Activated naive CD4-positive, alpha-beta T cell treated with anti-CD3 and anti-CD28 coated beads, Interleukin-2, amount 10 ng/mL, durations not matched to agents 7 days and 5 days (primary cell): ENCODE data around the gene LPP.

ENCODE experiments used
- CTCF ChIA-PET: fragments of 350-600 bp; sonication (Branson Sonifier 250); formaldehyde crosslinking; loops from one replicate; lab custom pipeline; 2021; ENCODE audit warnings: antibody characterized with exemption; lab: Charles Lee
- DNase-seq: peaks from one replicate; pipeline ENCODE4 v3.0.0-alpha.2; 2020
- H3K27ac Mint-ChIP-seq: one replicate; pipeline ENCODE4 v1.8.0; 2021; ENCODE audit warnings: mild to moderate bottlenecking, moderate library complexity, mixed read lengths
- H3K27me3 Mint-ChIP-seq: one replicate; pipeline ENCODE4 v1.8.0; 2021; ENCODE audit warnings: mild to moderate bottlenecking, mixed read lengths
- H3K36me3 Mint-ChIP-seq: one replicate; pipeline ENCODE4 v1.8.0; 2021; ENCODE audit warnings: mixed read lengths
- H3K4me1 Mint-ChIP-seq: one replicate; pipeline ENCODE4 v1.8.0; 2021; ENCODE audit warnings: mixed read lengths
- H3K4me3 Mint-ChIP-seq: one replicate; pipeline ENCODE4 v1.8.0; 2021; ENCODE audit warnings: mild to moderate bottlenecking, moderate library complexity, mixed read lengths
- H3K9me3 Mint-ChIP-seq: one replicate; pipeline ENCODE4 v1.8.0; 2021; ENCODE audit warnings: mixed read lengths

The LPP gene

GRCh38 chr3:188391592-188391991 is 237.6 kb downstream of the LPP start:
- Mint-ChIP-seq H3K4me3 (no peak overlapping the region), H3K27me3 (no peaks in the 10 kb centered on the region), H3K9me3 (no peaks in the 10 kb centered on the region), H3K4me1 (peaks cover 19% of the 10 kb centered on the region), H3K27ac (no peak overlapping the region), H3K36me3 (peaks cover 11% of the 10 kb centered on the region)
- no peak for DNase-seq
- CTCF ChIA-PET: no interaction called here

- DNase-seq: no peak
- Mint-ChIP-seq H3K4me3 (no peak overlapping the region), H3K4me1 (peaks cover 24% of the 10 kb centered on the region)
These were observed 238.1 kb downstream of the LPP start for GRCh38 chr3:188392076-188392475.

DNA sequence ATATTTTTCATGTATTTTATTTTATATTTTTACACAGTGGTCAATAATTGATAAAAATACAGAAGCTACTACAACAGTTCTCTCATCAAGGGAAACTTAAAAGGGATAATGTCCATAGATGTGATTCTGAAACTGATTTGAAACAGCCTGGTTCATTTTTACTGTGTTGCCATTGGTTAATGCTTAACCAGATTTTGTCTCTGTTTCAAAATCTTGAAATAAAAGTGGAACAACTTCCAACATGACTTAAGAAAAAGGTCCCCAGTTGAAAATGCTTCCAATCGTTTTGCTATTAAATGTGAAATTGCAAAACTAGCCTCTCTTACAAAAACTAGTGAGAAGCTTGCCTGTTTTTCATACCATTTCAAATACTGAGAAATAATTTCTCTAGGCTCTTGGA is 240.7 kb downstream of the LPP start:
- H3K36me3 Mint-ChIP-seq: peaks cover 15% of the 10 kb centered on the region

More at GRCh38 chr3:188392076-188392475, 238.1 kb downstream of the LPP start:
- Mint-ChIP-seq H3K27me3 (no peaks in the 10 kb centered on the region), H3K36me3 (peaks cover 11% of the 10 kb centered on the region), H3K27ac (no peak overlapping the region), H3K9me3 (no peaks in the 10 kb centered on the region)
- CTCF ChIA-PET: no interaction called here

GRCh38 chr3:188396251-188396650 is 242.3 kb downstream of the LPP start:
- Mint-ChIP-seq H3K27me3 (no peaks in the 10 kb centered on the region), H3K9me3 (no peaks in the 10 kb centered on the region), H3K27ac (no peak overlapping the region), H3K36me3 (peaks cover 11% of the 10 kb centered on the region), H3K4me3 (no peak overlapping the region), H3K4me1 (peaks cover 45% of the 10 kb centered on the region)
- CTCF ChIA-PET: no interaction called here
- no peak for DNase-seq

More for the DNA sequence above, 240.7 kb downstream of the LPP start:
- H3K27me3 Mint-ChIP-seq: no peaks in the 10 kb centered on the region
- H3K4me3 Mint-ChIP-seq: no peak overlapping the region
- CTCF ChIA-PET: interaction anchor here (0.6 to 1.3 kb wide), 2 partner anchors 8 to 1798 kb away, joined by 3 to 4 read pairs; no protein-coding TSS in a partner anchor
- peaks cover 39% of the 10 kb centered on the region for H3K4me1 Mint-ChIP-seq
- no peaks in the 10 kb centered on the region for H3K9me3 Mint-ChIP-seq
- no peak overlapping the region for H3K27ac Mint-ChIP-seq
- DNase-seq: no peak

DNA sequence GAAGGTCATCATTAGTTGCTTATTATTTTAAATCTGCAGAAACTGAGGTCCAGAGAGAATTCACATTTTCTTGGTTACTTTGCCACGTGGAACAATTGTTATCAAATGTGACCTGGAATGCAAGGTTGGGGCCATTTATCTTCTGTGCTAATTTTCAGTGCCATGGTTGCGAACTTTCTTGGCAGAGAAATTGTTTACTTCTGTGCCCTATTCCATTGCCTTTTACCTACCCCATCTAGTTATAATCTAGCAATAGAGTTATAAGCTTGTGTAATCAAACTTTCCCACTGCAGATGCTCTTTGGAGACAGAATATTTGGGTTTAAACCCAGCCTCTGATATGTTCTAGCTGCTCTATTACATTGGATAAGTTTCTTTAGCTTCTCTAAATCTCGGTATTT is 242.9 kb downstream of the LPP start:
- H3K4me1 Mint-ChIP-seq: peaks cover 49% of the 10 kb centered on the region
- no peak for DNase-seq
- H3K9me3 Mint-ChIP-seq: no peaks in the 10 kb centered on the region
- CTCF ChIA-PET: interaction anchor here (0.7 kb wide), 1 partner anchor 253 kb away, joined by 3 read pairs; no protein-coding TSS in a partner anchor
- no peak overlapping the region for H3K4me3 Mint-ChIP-seq
- peaks cover 8% of the 10 kb centered on the region for H3K36me3 Mint-ChIP-seq
- peak overlapping the region; percentile 69 for H3K27ac Mint-ChIP-seq
- no peaks in the 10 kb centered on the region for H3K27me3 Mint-ChIP-seq

DNA sequence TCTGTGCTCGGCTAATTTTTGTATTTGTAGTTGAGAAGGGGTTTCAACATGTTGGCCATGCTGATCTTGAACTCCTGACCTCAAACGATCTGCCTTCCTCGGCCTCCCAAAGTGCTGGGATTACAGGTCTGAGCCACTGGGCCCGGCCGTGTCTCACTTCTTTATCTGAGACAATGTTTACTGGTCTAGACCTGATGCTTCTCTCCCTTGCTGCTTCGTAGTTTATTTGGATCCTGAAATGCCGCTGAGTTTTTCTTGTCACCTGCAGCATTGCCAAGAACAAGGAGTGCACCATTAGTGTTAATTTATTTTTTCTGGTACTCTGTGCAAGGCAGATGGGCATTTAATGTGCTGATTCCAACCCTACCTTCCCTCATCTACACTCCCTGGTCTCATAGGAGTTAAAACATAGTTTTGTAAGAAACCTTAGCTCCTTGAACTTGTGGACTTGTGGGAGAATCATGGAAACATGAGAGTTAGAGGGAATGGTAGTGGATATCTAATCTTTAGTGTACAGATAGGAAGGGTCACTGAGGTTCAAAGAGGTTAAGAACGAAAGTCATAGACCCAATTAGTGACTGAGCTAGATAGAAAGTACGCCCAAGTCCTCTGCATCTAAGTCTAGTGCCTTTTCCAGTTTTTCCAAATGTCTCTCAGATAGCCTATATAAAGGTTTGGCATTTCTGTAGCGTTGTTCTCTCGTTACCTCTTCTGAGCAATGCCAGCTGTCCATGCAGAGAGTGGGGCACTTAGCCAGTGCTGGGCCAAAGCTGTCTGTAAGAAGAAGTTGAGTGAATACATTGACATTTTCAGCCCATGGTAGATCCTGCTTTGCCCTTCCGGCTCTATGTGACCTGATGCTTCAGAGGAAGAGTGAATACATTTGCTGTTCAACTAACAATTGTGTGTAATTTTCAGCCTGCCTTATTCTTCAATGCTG is 244.1 kb downstream of the LPP start:
- peaks cover 9% of the 10 kb centered on the region for H3K36me3 Mint-ChIP-seq
- H3K9me3 Mint-ChIP-seq: peaks cover 3% of the 10 kb centered on the region
- H3K4me3 Mint-ChIP-seq: no peak overlapping the region
- H3K27me3 Mint-ChIP-seq: no peaks in the 10 kb centered on the region
- H3K27ac Mint-ChIP-seq: no peak overlapping the region
- no peak for DNase-seq
- peaks cover 58% of the 10 kb centered on the region for H3K4me1 Mint-ChIP-seq
- CTCF ChIA-PET: interaction anchor here (0.7 kb wide), 1 partner anchor 254 kb away, joined by 3 read pairs; no protein-coding TSS in a partner anchor

DNA sequence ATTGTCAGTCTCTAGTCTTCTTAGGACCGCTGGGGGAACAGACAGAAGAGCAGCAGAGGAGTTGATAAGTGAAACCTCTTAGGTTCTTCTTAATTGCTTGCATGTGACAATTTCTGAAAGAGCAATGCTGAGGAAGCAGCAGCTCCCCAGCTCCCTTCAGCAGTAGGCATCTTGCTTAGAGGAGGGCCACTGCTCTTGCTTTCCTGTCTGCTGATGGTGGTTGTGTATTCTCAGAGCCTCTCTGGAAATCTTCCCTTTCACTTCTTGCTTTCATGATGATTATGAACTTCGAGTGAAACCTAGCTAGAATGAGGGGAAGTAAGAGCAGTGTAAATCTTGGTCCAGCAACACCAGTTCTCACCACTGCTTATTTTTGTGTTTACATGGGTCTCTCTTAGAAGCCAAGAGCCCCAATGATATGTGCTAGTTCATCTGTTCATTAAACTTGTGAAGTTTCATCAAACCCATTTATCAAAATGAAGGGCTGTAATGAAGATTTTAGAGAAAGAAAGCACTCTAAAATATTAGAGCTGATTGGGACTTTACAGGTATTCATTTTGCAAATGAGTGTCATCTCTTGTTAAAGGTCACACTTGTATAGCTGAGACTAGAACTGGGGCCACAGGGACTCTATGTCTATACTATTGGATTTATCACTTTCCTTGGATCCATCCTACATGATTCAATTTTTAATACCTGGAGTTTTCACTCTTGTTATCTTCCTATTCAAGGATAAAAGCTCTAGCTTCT is 246.7 kb downstream of the LPP start:
- H3K36me3 Mint-ChIP-seq: peaks cover 9% of the 10 kb centered on the region
- H3K9me3 Mint-ChIP-seq: peaks cover 3% of the 10 kb centered on the region
- peaks cover 81% of the 10 kb centered on the region for H3K4me1 Mint-ChIP-seq
- CTCF ChIA-PET: interaction anchor here (0.6 to 1.8 kb wide), 7 partner anchors 9 to 899 kb away, joined by 3 to 8 read pairs (median 3); no protein-coding TSS in a partner anchor
- H3K27ac Mint-ChIP-seq: peak overlapping the region; percentile 22
- peak; percentile 57 for DNase-seq
- H3K4me3 Mint-ChIP-seq: no peak overlapping the region
- H3K27me3 Mint-ChIP-seq: no peaks in the 10 kb centered on the region

- Mint-ChIP-seq H3K27me3 (no peaks in the 10 kb centered on the region), H3K4me1 (peaks cover 81% of the 10 kb centered on the region), H3K9me3 (peaks cover 3% of the 10 kb centered on the region), H3K27ac (no peak overlapping the region), H3K4me3 (no peak overlapping the region), H3K36me3 (peaks cover 15% of the 10 kb centered on the region)
- DNase-seq: no peak
- CTCF ChIA-PET: interaction anchor here (0.8 to 1.5 kb wide), 5 partner anchors 8 to 661 kb away, joined by 3 to 6 read pairs (median 3); no protein-coding TSS in a partner anchor
These were observed 247.5 kb downstream of the LPP start for GRCh38 chr3:188401244-188401993.

- H3K36me3 Mint-ChIP-seq: peaks cover 20% of the 10 kb centered on the region
- H3K27ac Mint-ChIP-seq: no peak overlapping the region
- DNase-seq: no peak
- H3K4me1 Mint-ChIP-seq: peaks cover 72% of the 10 kb centered on the region
- H3K9me3 Mint-ChIP-seq: peaks cover 3% of the 10 kb centered on the region
- CTCF ChIA-PET: interaction anchor here (1.5 kb wide), 1 partner anchor 662 kb away, joined by 6 read pairs; no protein-coding TSS in a partner anchor
- no peak overlapping the region for H3K4me3 Mint-ChIP-seq
- H3K27me3 Mint-ChIP-seq: no peaks in the 10 kb centered on the region
These were observed 248.3 kb downstream of the LPP start for GRCh38 chr3:188402229-188402628.

- H3K27ac Mint-ChIP-seq: peak overlapping the region; percentile 25
These were observed 249.4 kb downstream of the LPP start for GRCh38 chr3:188403404-188403803.

DNA sequence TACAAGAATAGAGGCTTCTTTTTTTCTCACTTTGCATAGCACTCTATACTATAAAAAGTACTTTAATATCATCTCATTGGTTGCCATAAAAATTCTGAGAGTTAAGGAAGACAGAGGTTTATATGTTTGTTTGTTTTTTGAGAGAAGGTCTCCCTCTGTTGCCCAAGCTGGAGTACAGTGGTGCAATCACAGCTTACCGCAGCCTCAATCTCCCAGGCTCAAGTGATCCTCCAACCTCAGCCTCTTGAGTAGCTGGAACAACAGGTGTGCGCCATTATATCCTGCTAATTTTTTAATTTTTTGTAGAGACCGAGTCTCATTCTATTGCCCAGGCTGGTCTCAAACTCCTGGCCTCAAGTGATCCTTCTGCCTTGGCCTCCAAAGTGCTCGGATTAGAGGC is 250.2 kb downstream of the LPP start:
- CTCF ChIA-PET: interaction anchor here (2.1 kb wide), 1 partner anchor 663 kb away, joined by 8 read pairs; no protein-coding TSS in a partner anchor
- no peak overlapping the region for H3K27ac Mint-ChIP-seq
- H3K27me3 Mint-ChIP-seq: no peaks in the 10 kb centered on the region
- H3K9me3 Mint-ChIP-seq: peaks cover 3% of the 10 kb centered on the region
- H3K4me3 Mint-ChIP-seq: no peak overlapping the region
- H3K4me1 Mint-ChIP-seq: peaks cover 55% of the 10 kb centered on the region
- peaks cover 27% of the 10 kb centered on the region for H3K36me3 Mint-ChIP-seq
- no peak for DNase-seq

More at GRCh38 chr3:188403404-188403803, 249.4 kb downstream of the LPP start:
- CTCF ChIA-PET: interaction anchor here (2.1 kb wide), 1 partner anchor 663 kb away, joined by 8 read pairs; no protein-coding TSS in a partner anchor
- peaks cover 62% of the 10 kb centered on the region for H3K4me1 Mint-ChIP-seq
- H3K4me3 Mint-ChIP-seq: no peak overlapping the region
- peaks cover 3% of the 10 kb centered on the region for H3K9me3 Mint-ChIP-seq
- H3K27me3 Mint-ChIP-seq: no peaks in the 10 kb centered on the region
- peaks cover 30% of the 10 kb centered on the region for H3K36me3 Mint-ChIP-seq
- no peak for DNase-seq

DNA sequence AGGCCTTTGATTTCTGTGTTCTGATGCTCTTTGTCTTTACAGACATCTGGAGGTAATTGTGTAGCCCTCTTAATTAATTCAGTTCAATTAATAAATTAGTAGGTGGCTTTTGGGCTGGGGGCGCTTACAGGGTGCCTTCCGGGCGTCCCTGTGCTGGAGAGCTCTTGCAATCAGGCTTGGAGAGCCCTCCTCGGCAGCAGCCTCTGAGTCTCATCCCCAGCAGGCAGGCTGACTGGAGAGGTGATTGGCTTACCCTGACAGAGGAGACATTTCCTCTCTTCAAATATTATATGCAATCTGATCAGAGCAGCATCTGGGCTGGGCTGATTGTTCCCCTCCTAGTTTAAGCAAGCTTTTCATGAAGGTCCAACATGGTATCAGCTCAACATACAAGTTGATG is 250.7 kb downstream of the LPP start:
- H3K9me3 Mint-ChIP-seq: peaks cover 3% of the 10 kb centered on the region
- DNase-seq: no peak
- H3K27ac Mint-ChIP-seq: peak overlapping the region; percentile 28
- H3K36me3 Mint-ChIP-seq: peaks cover 27% of the 10 kb centered on the region
- H3K4me3 Mint-ChIP-seq: no peak overlapping the region
- CTCF ChIA-PET: interaction anchor here (2.1 kb wide), 1 partner anchor 664 kb away, joined by 8 read pairs; no protein-coding TSS in a partner anchor
- H3K4me1 Mint-ChIP-seq: peaks cover 51% of the 10 kb centered on the region
- no peaks in the 10 kb centered on the region for H3K27me3 Mint-ChIP-seq

DNA sequence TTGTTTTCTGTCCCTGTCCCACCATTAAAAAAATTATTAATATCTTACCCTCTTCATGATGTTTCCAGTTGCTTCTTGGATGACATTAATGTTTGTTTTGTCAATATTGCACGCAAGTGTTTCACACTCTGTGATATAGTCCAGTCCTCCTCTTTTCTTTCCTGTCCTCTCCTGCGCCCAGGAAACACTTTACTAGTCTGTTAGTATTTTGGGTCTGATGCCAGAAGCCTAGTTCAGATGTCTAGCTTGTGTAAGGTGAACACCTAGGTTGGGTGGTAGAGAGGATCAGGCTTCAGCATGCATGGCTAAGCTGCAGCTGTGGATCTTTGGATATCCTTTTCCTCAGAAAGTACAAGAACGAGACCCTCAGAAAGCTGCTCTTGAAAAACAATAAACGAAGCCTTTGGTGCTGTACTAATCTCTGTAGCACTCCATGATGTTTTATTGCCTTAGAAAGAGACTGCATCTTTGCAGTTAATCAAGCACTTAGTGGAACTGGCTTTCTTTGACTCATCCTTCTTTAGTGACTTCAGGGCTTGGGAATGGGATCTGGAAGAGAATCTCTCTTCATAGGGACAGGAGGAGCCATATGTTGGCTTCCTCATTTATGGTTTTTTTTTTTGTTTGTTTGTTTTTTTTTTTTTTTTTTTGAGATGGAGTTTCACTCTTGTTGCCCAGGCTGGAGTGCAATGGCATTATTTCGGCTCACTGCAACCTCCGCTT is 253.4 kb downstream of the LPP start:
- H3K27ac Mint-ChIP-seq: no peak overlapping the region
- CTCF ChIA-PET: no interaction called here
- no peak overlapping the region for H3K4me3 Mint-ChIP-seq
- peaks cover 30% of the 10 kb centered on the region for H3K4me1 Mint-ChIP-seq
- no peaks in the 10 kb centered on the region for H3K27me3 Mint-ChIP-seq
- H3K9me3 Mint-ChIP-seq: peaks cover 1% of the 10 kb centered on the region
- peaks cover 32% of the 10 kb centered on the region for H3K36me3 Mint-ChIP-seq
- DNase-seq: no peak
